Heart left ventricle (tissue), 13 donors: Measurements from ENCODE around the gene XRCC2.

Source experiments
- POLR2A ChIP-seq, 2 donors: fragments of 450-650 bp; IDR thresholded peaks; one replicate each; pipeline ENCODE4 v1.6.1; 2017; ENCODE audit warnings: antibody characterized with exemption in 2 of 2, mild to moderate bottlenecking in 2 of 2, moderate library complexity in 2 of 2
- TF ChIP-seq, protein P1 (sequence below), 12 donors: fragments of 200-600 bp; sonication (generic) in 4 of 12; IDR thresholded peaks; one replicate each; pipeline versions ENCODE4 v1.5.0 to v1.8.0; 2018 to 2022; ENCODE audit warnings: antibody characterized with exemption in 12 of 12, mild to moderate bottlenecking in 5 of 12
- donor health status: ischemic (EF 13 %, LVEDD 7.1; RV severe dilation, severe dysfunction).
- donor health status: DM: no; HTN: yes; CAD: no.
- donor health status: DM: no; HTN: no; CAD: no.
- donor health status: ischemic (EF 25% LVEDD 6.9; RV normal size, moderate dysfunction).
- donor health status: ischemic (EF 25% LVEDD 5.7; RV mildly dilated, moderate dysfunction).
- donor health status: ischemic (EF 35%, LVEDD 5.7; RV mildly dilated, moderate dysfunction).
- donor health status: nonischemic (EF 11% LVEDD 7.7; RV severe dilation, severe dysfunction).
- donor health status: DM: yes; HTN: yes; CAD: no.
- donor health status: PGD.
- donor health status: ischemic (EF 29% LVEDD 5.4; RV normal size, mild dysfunction).
- donor health status: nonischemic (EF 23%, LVEDD 6.1; RV moderate dilation, normal function).

DNA sequence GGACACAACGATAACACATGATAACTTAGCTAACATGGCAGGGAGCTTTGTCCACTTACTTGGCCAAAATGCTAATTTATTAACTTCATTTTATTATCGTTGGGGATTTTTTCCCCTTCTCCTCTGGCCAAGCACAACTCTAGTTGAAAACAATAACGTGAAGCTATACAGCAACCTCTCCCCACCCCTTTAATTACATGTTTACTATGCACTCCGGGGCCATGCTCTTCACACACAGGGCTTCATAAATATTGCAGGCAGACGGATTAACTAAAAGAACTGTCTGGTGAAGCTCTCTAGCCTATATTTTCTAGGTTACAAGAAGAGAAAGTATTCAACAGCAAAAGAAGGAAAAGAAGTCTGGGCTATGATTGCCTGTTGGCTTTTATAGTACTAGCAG, 51.7 kb downstream of the XRCC2 start:
- TF ChIP-seq, protein P1, sequence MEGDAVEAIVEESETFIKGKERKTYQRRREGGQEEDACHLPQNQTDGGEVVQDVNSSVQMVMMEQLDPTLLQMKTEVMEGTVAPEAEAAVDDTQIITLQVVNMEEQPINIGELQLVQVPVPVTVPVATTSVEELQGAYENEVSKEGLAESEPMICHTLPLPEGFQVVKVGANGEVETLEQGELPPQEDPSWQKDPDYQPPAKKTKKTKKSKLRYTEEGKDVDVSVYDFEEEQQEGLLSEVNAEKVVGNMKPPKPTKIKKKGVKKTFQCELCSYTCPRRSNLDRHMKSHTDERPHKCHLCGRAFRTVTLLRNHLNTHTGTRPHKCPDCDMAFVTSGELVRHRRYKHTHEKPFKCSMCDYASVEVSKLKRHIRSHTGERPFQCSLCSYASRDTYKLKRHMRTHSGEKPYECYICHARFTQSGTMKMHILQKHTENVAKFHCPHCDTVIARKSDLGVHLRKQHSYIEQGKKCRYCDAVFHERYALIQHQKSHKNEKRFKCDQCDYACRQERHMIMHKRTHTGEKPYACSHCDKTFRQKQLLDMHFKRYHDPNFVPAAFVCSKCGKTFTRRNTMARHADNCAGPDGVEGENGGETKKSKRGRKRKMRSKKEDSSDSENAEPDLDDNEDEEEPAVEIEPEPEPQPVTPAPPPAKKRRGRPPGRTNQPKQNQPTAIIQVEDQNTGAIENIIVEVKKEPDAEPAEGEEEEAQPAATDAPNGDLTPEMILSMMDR (IDR thresholded peaks at IDR 0.05) = no peak
- TF ChIP-seq POLR2A (IDR thresholded peaks at IDR 0.05) = no peak
